MM.1S (cell line): ENCODE measurements around the gene TTBK1.

Source experiments
- DNase-seq: peaks from one replicate; pipeline ENCODE4 v3.0.0-alpha.2; 2015
- H2AFZ ChIP-seq: fragments of 300-600 bp; sonication (generic); 2 replicates; pipeline ENCODE4 v1.6.0; 2016; ENCODE audit warnings: antibody characterized with exemption, low read length
- H3F3A ChIP-seq: fragments of 300-600 bp; sonication (generic); 2 replicates; pipeline ENCODE4 v1.6.1; 2016; ENCODE audit warnings: mild to moderate bottlenecking, antibody characterized with exemption, low read length, moderate library complexity, mixed read lengths; ENCODE audit not compliant: insufficient read depth
- H3K27ac ChIP-seq: fragments of 300-600 bp; sonication (generic); 2 replicates; pipeline ENCODE4 v1.5.1; 2016; ENCODE audit warnings: mild to moderate bottlenecking, low read length
- H3K27me3 ChIP-seq: fragments of 300-600 bp; sonication (generic); replicated peaks from 2 replicates; pipeline ENCODE4 v1.6.0; 2016; ENCODE audit warnings: low read length; ENCODE audit not compliant: insufficient read depth
- H3K36me3 ChIP-seq: fragments of 300-600 bp; sonication (generic); replicated peaks from 2 replicates; pipeline ENCODE4 v1.6.1; 2016; ENCODE audit warnings: mild to moderate bottlenecking, low read length, mixed read lengths; ENCODE audit not compliant: insufficient read depth
- H3K4me1 ChIP-seq: fragments of 300-600 bp; sonication (generic); 2 replicates; pipeline ENCODE4 v1.6.1; 2016; ENCODE audit warnings: low read length, mixed read lengths
- H3K4me2 ChIP-seq: fragments of 300-600 bp; sonication (generic); 2 replicates; pipeline ENCODE4 v1.6.0; 2016; ENCODE audit warnings: low read depth, low read length
- H3K4me3 ChIP-seq: fragments of 300-600 bp; sonication (generic); 2 replicates; pipeline ENCODE4 v1.5.1; 2016; ENCODE audit warnings: low read length, mixed read lengths
- H3K79me2 ChIP-seq: fragments of 300-600 bp; sonication (generic); 2 replicates; pipeline ENCODE4 v1.6.1; 2016; ENCODE audit warnings: mixed run types, low read length, mixed read lengths
- H3K9ac ChIP-seq: fragments of 300-600 bp; sonication (generic); 2 replicates; pipeline ENCODE4 v1.6.1; 2016; ENCODE audit warnings: low read length, mixed read lengths
- H3K9me2 ChIP-seq: fragments of 300-600 bp; sonication (generic); replicated peaks from 2 replicates; pipeline ENCODE4 v1.6.1; 2016; ENCODE audit warnings: mild to moderate bottlenecking, low read length, mixed read lengths; ENCODE audit not compliant: insufficient read depth
- H3K9me3 ChIP-seq: fragments of 300-600 bp; sonication (generic); replicated peaks from 2 replicates; pipeline ENCODE4 v1.6.1; 2016; ENCODE audit warnings: mild to moderate bottlenecking, low read length, mixed read lengths; ENCODE audit not compliant: insufficient read depth
- H4K20me1 ChIP-seq: fragments of 300-600 bp; sonication (generic); 2 replicates; pipeline ENCODE4 v1.6.1; 2016; ENCODE audit warnings: mild to moderate bottlenecking, low read length, moderate library complexity, mixed read lengths; ENCODE audit not compliant: insufficient read depth
- EZH2 ChIP-seq: fragments of 300-600 bp; sonication (generic); optimal IDR thresholded peaks from 2 replicates; pipeline ENCODE3; 2017; ENCODE audit warnings: low read depth, mild to moderate bottlenecking, antibody characterized with exemption, low read length, mixed read lengths
- EZH2phosphoT487 ChIP-seq: fragments of 300-600 bp; sonication (generic); IDR thresholded peaks from 2 replicates; pipeline ENCODE4 v1.6.1; 2018; ENCODE audit warnings: antibody characterized with exemption, low read length
- TF ChIP-seq, protein P1 (sequence below): fragments of 300-600 bp; sonication (generic); IDR thresholded peaks from 2 replicates; pipeline ENCODE4 v1.5.1; 2016; ENCODE audit warnings: antibody characterized with exemption, low read length, mixed read lengths

The TTBK1 gene

DNA sequence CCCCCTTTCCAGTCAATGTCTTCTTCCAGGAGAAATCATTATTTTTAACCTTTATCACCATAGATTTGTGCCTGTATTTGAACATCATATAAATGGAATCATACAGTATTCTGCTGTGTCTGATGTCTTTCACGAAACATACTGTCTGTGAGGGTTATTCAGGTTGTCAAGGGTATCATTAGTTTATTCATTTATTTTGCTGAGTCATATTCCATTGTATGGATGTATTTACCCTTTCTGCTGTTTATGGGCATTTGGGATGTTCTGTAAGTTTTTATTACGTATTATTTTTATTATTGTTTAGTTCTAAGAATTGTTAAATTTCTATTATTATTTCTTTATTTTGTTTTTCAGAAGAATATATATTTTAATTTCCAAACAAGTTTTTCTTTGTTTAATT is 36.0 kb upstream of the TTBK1 start:
- Histone ChIP-seq H3K9me2 (no peaks in the 10 kb centered on the region), H3K4me3 (no peak overlapping the region), H3K4me1 (no peaks in the 10 kb centered on the region), H3K9ac (no peak overlapping the region), H3F3A (no peaks in the 10 kb centered on the region), H2AFZ (no peak overlapping the region), H3K36me3 (no peaks in the 10 kb centered on the region), H3K9me3 (no peaks in the 10 kb centered on the region), H3K79me2 (no peaks in the 10 kb centered on the region), H3K27me3 (no peaks in the 10 kb centered on the region), H3K4me2 (no peak overlapping the region), H4K20me1 (no peaks in the 10 kb centered on the region), H3K27ac (no peak overlapping the region)
- TF ChIP-seq EZH2phosphoT487, result no peak
- TF ChIP-seq EZH2, result no peak
- TF ChIP-seq, protein P1, sequence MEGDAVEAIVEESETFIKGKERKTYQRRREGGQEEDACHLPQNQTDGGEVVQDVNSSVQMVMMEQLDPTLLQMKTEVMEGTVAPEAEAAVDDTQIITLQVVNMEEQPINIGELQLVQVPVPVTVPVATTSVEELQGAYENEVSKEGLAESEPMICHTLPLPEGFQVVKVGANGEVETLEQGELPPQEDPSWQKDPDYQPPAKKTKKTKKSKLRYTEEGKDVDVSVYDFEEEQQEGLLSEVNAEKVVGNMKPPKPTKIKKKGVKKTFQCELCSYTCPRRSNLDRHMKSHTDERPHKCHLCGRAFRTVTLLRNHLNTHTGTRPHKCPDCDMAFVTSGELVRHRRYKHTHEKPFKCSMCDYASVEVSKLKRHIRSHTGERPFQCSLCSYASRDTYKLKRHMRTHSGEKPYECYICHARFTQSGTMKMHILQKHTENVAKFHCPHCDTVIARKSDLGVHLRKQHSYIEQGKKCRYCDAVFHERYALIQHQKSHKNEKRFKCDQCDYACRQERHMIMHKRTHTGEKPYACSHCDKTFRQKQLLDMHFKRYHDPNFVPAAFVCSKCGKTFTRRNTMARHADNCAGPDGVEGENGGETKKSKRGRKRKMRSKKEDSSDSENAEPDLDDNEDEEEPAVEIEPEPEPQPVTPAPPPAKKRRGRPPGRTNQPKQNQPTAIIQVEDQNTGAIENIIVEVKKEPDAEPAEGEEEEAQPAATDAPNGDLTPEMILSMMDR, result no peak
- no peak for DNase-seq

DNA sequence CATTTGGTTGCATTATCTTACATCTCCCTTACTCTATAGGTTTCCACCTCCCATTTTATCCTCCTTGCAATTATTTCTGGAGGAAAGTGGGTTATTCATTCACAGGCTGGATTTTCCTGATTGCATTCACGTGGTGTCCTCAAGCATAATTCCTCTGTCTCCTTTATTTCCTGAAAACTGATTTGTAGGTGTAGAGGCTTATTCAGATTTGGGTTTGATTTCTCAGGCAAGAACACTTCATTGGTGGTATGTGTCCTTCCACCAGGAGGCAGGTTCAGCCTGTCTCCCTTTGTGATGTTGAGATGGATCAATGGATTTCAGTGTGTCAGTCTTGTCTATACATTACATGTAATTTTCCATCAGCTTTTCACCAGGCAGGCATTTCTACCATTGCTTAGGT is 31.3 kb upstream of the TTBK1 start:
- Histone ChIP-seq H3K4me1 (no peaks in the 10 kb centered on the region), H4K20me1 (no peaks in the 10 kb centered on the region), H3K79me2 (no peaks in the 10 kb centered on the region), H3K9me3 (no peaks in the 10 kb centered on the region), H3K9ac (no peak overlapping the region), H3K4me2 (no peak overlapping the region), H3K27me3 (no peaks in the 10 kb centered on the region), H3F3A (no peaks in the 10 kb centered on the region), H3K36me3 (no peaks in the 10 kb centered on the region), H2AFZ (no peak overlapping the region), H3K27ac (no peak overlapping the region), H3K9me2 (no peaks in the 10 kb centered on the region), H3K4me3 (no peak overlapping the region)
- TF ChIP-seq, protein P1, result no peak
- TF ChIP-seq EZH2 (no peak), EZH2phosphoT487 (no peak)
- no peak for DNase-seq

DNA sequence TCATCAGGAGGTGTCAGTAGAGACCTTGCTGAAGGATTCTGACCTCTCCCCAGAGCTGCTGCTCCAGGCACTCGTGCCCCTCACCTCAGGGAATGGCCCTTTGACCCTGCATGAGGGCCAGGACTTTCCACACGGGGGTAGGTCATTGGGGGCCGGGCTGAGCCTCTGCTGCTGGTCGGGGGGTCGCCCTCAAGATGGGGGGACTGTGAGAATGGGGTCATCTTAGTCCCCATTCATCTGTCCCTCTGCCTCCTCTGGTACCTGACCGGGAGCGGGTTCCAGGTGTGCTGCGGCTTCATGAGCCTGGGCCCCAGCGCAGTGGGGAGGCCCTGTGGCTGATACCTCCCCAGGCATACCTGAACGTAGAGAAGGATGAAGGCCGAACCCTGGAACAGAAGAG is 29.9 kb upstream of the TTBK1 start:
- Histone ChIP-seq H3K4me2 (no peak overlapping the region), H4K20me1 (no peaks in the 10 kb centered on the region), H3F3A (no peaks in the 10 kb centered on the region), H3K9me2 (no peaks in the 10 kb centered on the region), H3K79me2 (no peaks in the 10 kb centered on the region), H3K4me1 (no peaks in the 10 kb centered on the region), H3K27me3 (no peaks in the 10 kb centered on the region), H3K9ac (no peak overlapping the region), H3K4me3 (no peak overlapping the region), H3K9me3 (no peaks in the 10 kb centered on the region), H3K27ac (no peak overlapping the region), H3K36me3 (no peaks in the 10 kb centered on the region), H2AFZ (no peak overlapping the region)
- TF ChIP-seq, protein P1, result no peak
- no peak for TF ChIP-seq EZH2phosphoT487
- TF ChIP-seq EZH2, result no peak
- no peak for DNase-seq
